Endothelial cell of umbilical vein (primary cell): ENCODE results near the gene ATXN10. TPM values are rescaled to one million over a fixed set of nuclear protein-coding genes. Genes with fewer than 3 reads are reported as not detected.

Experiments
- BruUV-seq: library from RNA; stranded (reverse); fragments of 400-500 nt; replicated peaks from 2 replicates; lab custom pipeline; 2021; lab: Mats Ljungman, UMichigan
- CTCF ChIA-PET: fragments of 300-600, 350-600 bp; sonication (Branson Sonifier 250); formaldehyde crosslinking; loops from one replicate; lab custom pipeline; 2021; ENCODE audit warnings: antibody characterized with exemption, inconsistent platforms; lab: Charles Lee
- POLR2A ChIA-PET: fragments of 300-600, 350-600 bp; sonication (Branson Sonifier 250); formaldehyde crosslinking; loops from one replicate; lab custom pipeline; 2021; ENCODE audit warnings: antibody characterized with exemption, inconsistent platforms; lab: Charles Lee
- DNase-seq: peaks from one replicate; pipeline ENCODE4 v3.0.0-alpha.2; 2011; ENCODE audit warnings: low read depth, low spot score
- FAIRE-seq: peaks from 2 replicates; lab custom pipeline; 2011; peaks lifted over from hg19 to GRCh38; lab: Jason Lieb, UNC
- H2AFZ ChIP-seq: 2 replicates; pipeline ENCODE4 v1.6.0; 2012; ENCODE audit warnings: low read depth, low read length, control low read depth, inconsistent platforms
- H3K27ac ChIP-seq: 2 replicates; pipeline ENCODE4 v1.5.1; 2011; ENCODE audit warnings: low read depth, mild to moderate bottlenecking, control low read depth, low read length, moderate library complexity; ENCODE audit not compliant: insufficient read depth
- H3K27me3 ChIP-seq, 2 experiments: 2 replicates each; pipeline versions ENCODE4 v1.6.0 to v1.6.1; 2011; ENCODE audit warnings: low read length in 2 of 2, mixed read lengths in 1 of 2; ENCODE audit not compliant: control insufficient read depth in 2 of 2, insufficient read depth in 2 of 2
- H3K36me3 ChIP-seq, 2 experiments: 2 replicates in 1 of 2; 3 replicates in 1 of 2; pipeline ENCODE4 v1.5.1; 2011; ENCODE audit warnings: low read length in 2 of 2, mild to moderate bottlenecking in 1 of 2, moderate library complexity in 1 of 2; ENCODE audit not compliant: control insufficient read depth in 2 of 2, insufficient read depth in 2 of 2; ENCODE audit errors: extremely low read depth in 1 of 2
- H3K4me1 ChIP-seq: 3 replicates; pipeline ENCODE4 v1.5.1; 2011; ENCODE audit warnings: mild to moderate bottlenecking, low read length; ENCODE audit not compliant: control insufficient read depth, insufficient read depth; ENCODE audit errors: extremely low read depth
- H3K4me2 ChIP-seq: 2 replicates; pipeline ENCODE4 v1.6.1; 2011; ENCODE audit warnings: low read length, control low read depth, mixed read lengths; ENCODE audit not compliant: insufficient read depth
- H3K4me3 ChIP-seq, 3 experiments: fragments of 200-600 bp in 1 of 3; sonication (generic), shearing (Covaris generic) in 1 of 3; replicated peaks in 1 of 3; 2 replicates each; pipeline ENCODE4 v1.5.1; 2011 to 2016; ENCODE audit warnings: control low read depth in 3 of 3, low read length in 3 of 3, mild to moderate bottlenecking in 2 of 3, inconsistent platforms in 1 of 3, low read depth in 1 of 3, moderate library complexity in 1 of 3; ENCODE audit not compliant: insufficient read depth in 1 of 3
- H3K79me2 ChIP-seq: 2 replicates; pipeline ENCODE4 v1.6.0; 2012; ENCODE audit warnings: low read length, inconsistent platforms; ENCODE audit not compliant: control insufficient read depth, insufficient read depth
- H3K9ac ChIP-seq: replicated peaks from 2 replicates; pipeline ENCODE3; 2011; ENCODE audit warnings: low read length, control low read depth; ENCODE audit not compliant: insufficient read depth; ENCODE audit errors: extremely low read depth
- H3K9me1 ChIP-seq: replicated peaks from 3 replicates; pipeline ENCODE4 v1.6.0; 2011; ENCODE audit warnings: mild to moderate bottlenecking, low read length; ENCODE audit not compliant: control insufficient read depth, insufficient read depth; ENCODE audit errors: extremely low read depth
- H3K9me3 ChIP-seq: replicated peaks from 2 replicates; pipeline ENCODE4 v1.5.1; 2012; ENCODE audit warnings: low read length, inconsistent platforms; ENCODE audit not compliant: control insufficient read depth, insufficient read depth
- H4K20me1 ChIP-seq: replicated peaks from 2 replicates; pipeline ENCODE3; 2011; ENCODE audit warnings: mild to moderate bottlenecking, low read length; ENCODE audit not compliant: control insufficient read depth, insufficient read depth; ENCODE audit errors: extremely low read depth
- CTCF ChIP-seq, 2 donors: IDR thresholded peaks; 1 replicate in 1 of 2; 2 replicates in 1 of 2; pipeline ENCODE4 v1.5.1; 2011; ENCODE audit warnings: low read length in 2 of 2, mild to moderate bottlenecking in 2 of 2, moderate library complexity in 2 of 2, control low read depth in 1 of 2, inconsistent platforms in 1 of 2, low read depth in 1 of 2; ENCODE audit not compliant: insufficient read depth in 1 of 2; ENCODE audit errors: extremely low read depth in 1 of 2
- EZH2 ChIP-seq: IDR thresholded peaks from 2 replicates; pipeline ENCODE4 v1.6.1; 2012; ENCODE audit warnings: borderline replicate concordance, low read depth, mild to moderate bottlenecking, moderate library complexity, low read length, inconsistent platforms; ENCODE audit not compliant: severe bottlenecking
- FOS ChIP-seq: IDR thresholded peaks from 2 replicates; pipeline ENCODE4 v1.6.1; 2011; ENCODE audit warnings: mild to moderate bottlenecking, low read length, moderate library complexity, borderline replicate concordance; ENCODE audit not compliant: insufficient read depth
- GATA2 ChIP-seq: IDR thresholded peaks from 2 replicates; pipeline ENCODE4 v1.7.0; 2011; ENCODE audit warnings: low read depth, mild to moderate bottlenecking, moderate library complexity, mixed read lengths, low read length; ENCODE audit not compliant: insufficient read length, insufficient read depth
- JUN ChIP-seq: IDR thresholded peaks from 2 replicates; pipeline ENCODE4 v1.6.1; 2011; ENCODE audit warnings: borderline replicate concordance, low read depth; ENCODE audit not compliant: insufficient read length, insufficient read depth
- MAX ChIP-seq: IDR thresholded peaks from 2 replicates; pipeline ENCODE4 v1.6.1; 2011; ENCODE audit not compliant: insufficient read depth, insufficient read length
- MYC ChIP-seq: IDR thresholded peaks from one replicate; pipeline ENCODE4 v1.6.1; 2011; ENCODE audit warnings: mild to moderate bottlenecking, low read depth, low read length
- POLR2A ChIP-seq: IDR thresholded peaks from 2 replicates; pipeline ENCODE4 v1.6.1; 2012; ENCODE audit warnings: low read depth, mild to moderate bottlenecking, control low read depth, low read length
- POLR2AphosphoS5 ChIP-seq: IDR thresholded peaks from 2 replicates; pipeline ENCODE4 v1.6.1; 2012; ENCODE audit warnings: low read depth, mild to moderate bottlenecking, control low read depth, low read length, moderate library complexity; ENCODE audit not compliant: insufficient read depth
- dilution Hi-C: fragments of 300-500 bp; cut with MboI; formaldehyde crosslinking; loops from one replicate; pipeline ENCODE4 v1.15.0; 2019; ENCODE audit warnings: low sequenced_read_pairs; ENCODE audit not compliant: extremely low pct_ligation_motif_present
- intact Hi-C: fragments of 100-400 bp; cut with micrococcal nuclease; formaldehyde crosslinking; loops from one replicate; pipeline ENCODE4 v1.10.0; 2022
- polyA plus RNA-seq, 4 experiments: library from polyadenylated mRNA; depleted of rRNA in 3 of 4; stranded (reverse) in 3 of 4; unstranded in 1 of 4; fragments of >200 nt; gene quantifications; 2 replicates each; pipeline versions ENCODE4 v1.2.1 to v1.2.3, GENCODE V29; 2011 to 2012; ENCODE audit warnings: missing spikeins in 1 of 4
- total RNA-seq: library from RNA; stranded (reverse); gene quantifications from 2 replicates; pipeline ENCODE4 v1.2.3, GENCODE V29; 2021

ATXN10 gene
- total and polyA plus RNA-seq, 2 donors (not counting 3 experiments of a cell fraction or from before 2014, with no cell fraction given) = 73.2 to 91.9 TPM

DNA sequence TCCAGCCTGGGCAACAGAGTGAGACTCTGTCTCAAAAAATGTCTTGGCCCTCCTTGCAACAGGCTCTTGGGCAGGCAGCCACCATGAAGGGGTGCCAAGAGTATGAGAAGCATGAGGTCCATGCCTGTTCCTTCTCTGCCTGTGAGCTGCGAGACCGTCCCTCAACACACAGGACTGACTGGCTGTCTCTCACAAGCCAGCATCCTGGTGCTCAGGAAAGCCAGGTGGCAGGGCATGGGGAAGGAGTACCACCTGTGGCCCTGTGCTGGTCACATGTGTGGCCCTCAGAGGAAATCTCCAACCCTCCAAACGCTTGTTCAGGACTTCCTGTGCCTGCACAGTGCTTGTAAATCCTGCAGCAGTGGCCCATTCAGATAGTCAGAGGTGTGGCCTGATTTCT lies 83.2 kb downstream of the ATXN10 start:
- Histone ChIP-seq H3K4me2 (no peak overlapping the region), H3K9ac (no peak overlapping the region), H3K27ac (no peak overlapping the region), H4K20me1 (no peaks in the 10 kb centered on the region), H3K36me3 (peaks cover 0 to 2% of the 10 kb centered on the region in 2 experiments), H3K79me2 (no peaks in the 10 kb centered on the region), H2AFZ (no peak overlapping the region), H3K9me1 (no peaks in the 10 kb centered on the region), H3K4me1 (no peaks in the 10 kb centered on the region), H3K9me3 (no peaks in the 10 kb centered on the region), H3K4me3 (no peak overlapping the region), H3K27me3 (no peaks in the 10 kb centered on the region)
- no peak for TF ChIP-seq GATA2
- no peak for TF ChIP-seq JUN
- TF ChIP-seq MYC = no peak
- TF ChIP-seq MAX = no peak
- no peak for TF ChIP-seq EZH2
- DNase-seq (no peak), FAIRE-seq (no peak)
- no TSS peak for BruUV-seq
- intact Hi-C loops (no loop called here), dilution Hi-C loops (no loop called here)
- CTCF ChIA-PET = no interaction called here
- POLR2A ChIA-PET = no interaction called here

DNA sequence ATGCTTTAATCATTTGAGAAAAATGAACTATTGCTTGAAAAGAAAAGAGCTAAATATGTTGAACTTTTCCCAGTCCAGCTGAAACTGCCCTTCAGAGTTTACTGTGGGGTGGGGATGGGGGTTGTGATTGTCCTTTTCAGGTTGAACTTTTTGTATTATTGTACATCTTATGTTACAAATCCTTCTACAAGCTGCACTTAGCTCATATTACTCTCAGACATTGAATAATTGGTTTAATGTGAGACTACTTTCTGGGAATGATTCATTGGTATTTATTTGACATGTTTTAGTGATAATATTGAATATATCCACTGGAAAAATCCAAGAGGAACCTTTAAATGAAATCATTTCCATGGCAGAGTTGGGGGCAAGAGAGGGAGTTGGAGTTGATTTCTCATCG lies 84.9 kb downstream of the ATXN10 start:
- Histone ChIP-seq H3K9me1 (no peaks in the 10 kb centered on the region), H3K9ac (no peak overlapping the region), H3K79me2 (no peaks in the 10 kb centered on the region), H3K4me1 (no peaks in the 10 kb centered on the region), H3K9me3 (no peaks in the 10 kb centered on the region), H4K20me1 (no peaks in the 10 kb centered on the region), H3K27ac (no peak overlapping the region), H3K36me3 (peaks cover 0 to 2% of the 10 kb centered on the region in 2 experiments), H3K4me3 (no peak overlapping the region), H3K27me3 (no peaks in the 10 kb centered on the region), H2AFZ (no peak overlapping the region), H3K4me2 (no peak overlapping the region)
- no TSS peak for BruUV-seq
- intact Hi-C loops = no loop called here
- FAIRE-seq (no peak), DNase-seq (no peak)
- dilution Hi-C loops = no loop called here
- POLR2A ChIA-PET = no interaction called here
- TF ChIP-seq CTCF (IDR thresholded peaks at IDR 0.05; ENCODE audit: extremely low read depth in 1 of 2, insufficient read depth in 1 of 2, low read depth in 1 of 2, low read length in 2 of 2) (no peak), FOS (no peak), EZH2 (no peak), MYC (no peak), POLR2AphosphoS5 (no peak), POLR2A (no peak), MAX (no peak), JUN (no peak), GATA2 (no peak)
- CTCF ChIA-PET = interaction anchor here (1.5 kb wide), 1 partner anchor 14 kb away, joined by 3 read pairs; no protein-coding TSS in a partner anchor
